ENCODE data around the gene NOS1AP.

- no peak for TF ChIP-seq CTCF (IDR thresholded peaks at IDR 0.05)
- TF ChIP-seq POLR2AphosphoS5 (IDR thresholded peaks at IDR 0.05), result no peak
- TF ChIP-seq POLR2A (IDR thresholded peaks at IDR 0.05), result no peak
These were observed 283.6 kb downstream of the NOS1AP start for GRCh38 chr1:162353078-162353477.

All from transverse colon (tissue), 4 donors.